GM19463 (cell line): ENCODE data around the gene SKAP1.

Experiments used
- ATAC-seq: cut with Tn5 transposase; IDR thresholded peaks from one replicate; pipeline ENCODE4 v1.9.1; 2021; ENCODE audit warnings: mild to moderate bottlenecking, moderate library complexity; ENCODE audit not compliant: unreplicated experiment

Gene SKAP1

GRCh38 chr17:48180842-48181629 lies 249.0 kb downstream of the SKAP1 start:
- no peak for ATAC-seq

GRCh38 chr17:48179071-48179945 lies 250.7 kb downstream of the SKAP1 start:
- no peak for ATAC-seq

GRCh38 chr17:48178317-48178716 lies 251.7 kb downstream of the SKAP1 start:
- ATAC-seq = no peak

GRCh38 chr17:48177816-48178215 lies 252.2 kb downstream of the SKAP1 start:
- ATAC-seq = no peak

GRCh38 chr17:48176471-48176855 lies 253.6 kb downstream of the SKAP1 start:
- no peak for ATAC-seq

- ATAC-seq = no peak
These were observed 254.1 kb downstream of the SKAP1 start for GRCh38 chr17:48175692-48176470.

- ATAC-seq = no peak
These were observed 255.0 kb downstream of the SKAP1 start for GRCh38 chr17:48174833-48175523.

- no peak for ATAC-seq
These were observed 256.6 kb downstream of the SKAP1 start for GRCh38 chr17:48173191-48173984.

GRCh38 chr17:48169926-48170325 lies 260.1 kb downstream of the SKAP1 start:
- ATAC-seq = no peak

- no peak for ATAC-seq
These were observed 266.2 kb downstream of the SKAP1 start for GRCh38 chr17:48163809-48164208.

GRCh38 chr17:48162946-48163506 lies 267.0 kb downstream of the SKAP1 start:
- no peak for ATAC-seq

GRCh38 chr17:48162306-48162934 lies 267.6 kb downstream of the SKAP1 start:
- ATAC-seq = no peak

GRCh38 chr17:48161127-48161905 lies 268.7 kb downstream of the SKAP1 start:
- no peak for ATAC-seq

- no peak for ATAC-seq
These were observed 269.6 kb downstream of the SKAP1 start for GRCh38 chr17:48160177-48161081.

GRCh38 chr17:48159232-48159631 lies 270.8 kb downstream of the SKAP1 start:
- ATAC-seq = no peak

- ATAC-seq = no peak
These were observed 274.0 kb downstream of the SKAP1 start for GRCh38 chr17:48155889-48156611.
